Natural killer cell (primary cell): Measurements from ENCODE around the gene CASP1. TPM values are rescaled to one million over a fixed set of nuclear protein-coding genes. Genes with fewer than 3 reads are reported as not detected.
A peak's percentile ranks its signal among the peaks of the same experiment; 100 is the strongest.

ENCODE experiments used
- ATAC-seq, 3 donors: fragments of 150-1000 bp in 2 of 3; fragments of 200-7000 bp in 1 of 3; cut with Tn5 transposase; 1 replicate in 1 of 3; 2 replicates in 2 of 3; pipeline ENCODE4 v1.10.0; 2021; ENCODE audit warnings: mild to moderate bottlenecking in 2 of 3, moderate library complexity in 2 of 3
- DNase-seq, 2 donors: peaks; one replicate each; pipeline versions ENCODE4 v3.0.0 to v3.0.0-alpha.2; 2013 to 2021; ENCODE audit warnings: mixed read lengths in 1 of 2
- H3K27ac ChIP-seq: one replicate; pipeline ENCODE4 v1.5.1; 2013; ENCODE audit warnings: mild to moderate bottlenecking, low read length
- H3K27me3 ChIP-seq: one replicate; pipeline ENCODE4 v1.6.1; 2013; ENCODE audit warnings: low read length; ENCODE audit not compliant: control insufficient read depth, insufficient read depth
- H3K36me3 ChIP-seq: one replicate; pipeline ENCODE4 v1.6.1; 2013; ENCODE audit warnings: low read length; ENCODE audit not compliant: control insufficient read depth, insufficient read depth
- H3K4me1 ChIP-seq: one replicate; pipeline ENCODE4 v1.6.1; 2013; ENCODE audit warnings: low read length; ENCODE audit not compliant: control insufficient read depth, insufficient read depth
- H3K4me3 ChIP-seq: one replicate; pipeline ENCODE4 v1.5.1; 2013; ENCODE audit warnings: low read length
- H3K9me3 ChIP-seq: one replicate; pipeline ENCODE4 v1.6.1; 2013; ENCODE audit warnings: low read length; ENCODE audit not compliant: control insufficient read depth, insufficient read depth
- H3K27ac Mint-ChIP-seq, 2 donors: one replicate each; pipeline ENCODE4 v1.8.0; 2022; ENCODE audit warnings: mild to moderate bottlenecking in 2 of 2, mixed read lengths in 2 of 2, moderate library complexity in 1 of 2
- H3K27me3 Mint-ChIP-seq, 2 donors: one replicate each; pipeline ENCODE4 v1.8.0; 2022; ENCODE audit warnings: low read depth in 2 of 2, mixed read lengths in 2 of 2
- H3K36me3 Mint-ChIP-seq: one replicate; pipeline ENCODE4 v1.8.0; 2022; ENCODE audit warnings: mixed read lengths
- H3K4me1 Mint-ChIP-seq, 2 donors: one replicate each; pipeline ENCODE4 v1.8.0; 2022; ENCODE audit warnings: mixed read lengths in 2 of 2
- H3K4me3 Mint-ChIP-seq: one replicate; pipeline ENCODE4 v1.8.0; 2022; ENCODE audit warnings: mild to moderate bottlenecking, moderate library complexity, mixed read lengths
- H3K9me3 Mint-ChIP-seq, 2 donors: one replicate each; pipeline ENCODE4 v1.8.0; 2022; ENCODE audit warnings: mixed read lengths in 2 of 2
- WGBS: methylation state at CpG from one replicate; pipeline ENCODE4 v1.1.7; 2013; ENCODE audit warnings: missing lambda C conversion rate; ENCODE audit not compliant: insufficient coverage; 5-methylcytosine and 5-hydroxymethylcytosine counted together
- intact Hi-C: fragments of 100-400 bp; cut with micrococcal nuclease; formaldehyde crosslinking; loops from one replicate; pipeline ENCODE4 v1.14.2; 2022
- total RNA-seq, 4 donors: library from RNA; stranded (reverse); fragments of 120-200 nt in 1 of 4; gene quantifications; one replicate each; pipeline versions ENCODE4 v1.2.3 to v1.2.4, GENCODE V29; 2013 to 2022
- TF ChIP-seq, protein P1 (sequence below): fragments of 200-600 bp; IDR thresholded peaks from one replicate; pipeline ENCODE4 v1.8.0; 2022; ENCODE audit warnings: antibody characterized with exemption

The CASP1 gene
- total RNA-seq, 3 donors from 2014 or later (not counting 1 experiment from before 2014, with no cell fraction given), result 89.3 to 117 (median 93.8) TPM

DNA sequence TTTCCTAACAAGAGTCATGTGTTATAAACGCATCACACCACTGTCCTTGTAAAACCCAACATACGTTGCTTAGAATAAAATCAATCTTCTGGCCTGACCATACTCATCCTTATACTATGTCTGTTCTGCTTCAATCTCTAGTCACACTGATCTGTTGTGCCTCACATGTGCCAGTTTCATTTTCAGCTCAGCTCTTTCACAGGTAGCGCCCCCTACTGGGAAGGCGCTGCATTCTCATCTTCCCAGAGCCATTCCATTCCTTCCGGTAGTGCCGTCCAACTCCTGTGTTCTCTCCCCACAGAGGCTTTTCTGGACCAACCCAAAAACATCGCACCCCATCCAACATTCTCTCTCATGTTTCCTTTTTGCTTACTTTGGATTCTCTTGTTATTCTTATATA, 34.1 kb downstream of the CASP1 start:
- H3K27ac Mint-ChIP-seq, result no peak overlapping the region
- no peaks in the 10 kb centered on the region for H3K27me3 ChIP-seq
- no peaks in the 10 kb centered on the region for H3K36me3 ChIP-seq
- ATAC-seq (peak; percentile 83 to 92 (median 89)), DNase-seq (peak; percentile 40 to 77)
- no peak overlapping the region for H3K27ac ChIP-seq
- TF ChIP-seq, protein P1, sequence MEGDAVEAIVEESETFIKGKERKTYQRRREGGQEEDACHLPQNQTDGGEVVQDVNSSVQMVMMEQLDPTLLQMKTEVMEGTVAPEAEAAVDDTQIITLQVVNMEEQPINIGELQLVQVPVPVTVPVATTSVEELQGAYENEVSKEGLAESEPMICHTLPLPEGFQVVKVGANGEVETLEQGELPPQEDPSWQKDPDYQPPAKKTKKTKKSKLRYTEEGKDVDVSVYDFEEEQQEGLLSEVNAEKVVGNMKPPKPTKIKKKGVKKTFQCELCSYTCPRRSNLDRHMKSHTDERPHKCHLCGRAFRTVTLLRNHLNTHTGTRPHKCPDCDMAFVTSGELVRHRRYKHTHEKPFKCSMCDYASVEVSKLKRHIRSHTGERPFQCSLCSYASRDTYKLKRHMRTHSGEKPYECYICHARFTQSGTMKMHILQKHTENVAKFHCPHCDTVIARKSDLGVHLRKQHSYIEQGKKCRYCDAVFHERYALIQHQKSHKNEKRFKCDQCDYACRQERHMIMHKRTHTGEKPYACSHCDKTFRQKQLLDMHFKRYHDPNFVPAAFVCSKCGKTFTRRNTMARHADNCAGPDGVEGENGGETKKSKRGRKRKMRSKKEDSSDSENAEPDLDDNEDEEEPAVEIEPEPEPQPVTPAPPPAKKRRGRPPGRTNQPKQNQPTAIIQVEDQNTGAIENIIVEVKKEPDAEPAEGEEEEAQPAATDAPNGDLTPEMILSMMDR, result peak; percentile 90
- WGBS, result 84% methylated on average over 7 of the region's 7 CpGs
- H3K4me1 Mint-ChIP-seq, result peaks cover 6 to 7% of the 10 kb centered on the region in 2 donors
- no peaks in the 10 kb centered on the region for H3K36me3 Mint-ChIP-seq
- H3K9me3 ChIP-seq, result no peaks in the 10 kb centered on the region
- H3K9me3 Mint-ChIP-seq, result no peaks in the 10 kb centered on the region
- H3K4me3 Mint-ChIP-seq, result no peak overlapping the region
- no peaks in the 10 kb centered on the region for H3K4me1 ChIP-seq
- intact Hi-C loops, result loop anchor here (1.0 to 10.0 kb wide), 5 partner anchors 56 to 1318 kb away; no protein-coding TSS in a partner anchor
- H3K27me3 Mint-ChIP-seq, result no peaks in the 10 kb centered on the region
- no peak overlapping the region for H3K4me3 ChIP-seq

DNA sequence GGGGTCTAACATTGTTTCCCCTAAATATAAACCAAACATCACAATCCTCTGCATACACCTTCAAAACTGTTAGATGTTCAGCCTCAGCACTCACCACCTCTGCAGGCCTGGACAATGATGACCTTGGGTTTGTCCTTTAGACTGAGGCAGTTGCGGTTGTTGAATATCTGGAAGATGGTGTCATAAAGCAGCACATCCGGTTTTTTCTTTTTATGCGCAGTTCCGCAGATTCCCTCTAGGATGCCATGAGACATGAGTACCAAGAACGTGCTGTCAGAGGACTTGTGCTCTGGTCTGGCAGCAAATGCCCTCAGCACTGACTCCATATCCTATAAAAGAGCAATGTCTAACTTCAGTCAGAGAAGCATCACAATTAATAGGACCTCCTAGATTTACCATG, 34.8 kb downstream of the CASP1 start:
- peak in 1 of 2 donors; percentile 40 for DNase-seq
- Mint-ChIP-seq H3K36me3 (no peaks in the 10 kb centered on the region), H3K9me3 (no peaks in the 10 kb centered on the region), H3K4me3 (no peak overlapping the region), H3K27ac (no peak overlapping the region), H3K27me3 (no peaks in the 10 kb centered on the region), H3K4me1 (peaks cover 7% of the 10 kb centered on the region in 2 donors)
- Histone ChIP-seq H3K9me3 (no peaks in the 10 kb centered on the region), H3K4me3 (no peak overlapping the region), H3K27ac (no peak overlapping the region), H3K27me3 (no peaks in the 10 kb centered on the region), H3K36me3 (no peaks in the 10 kb centered on the region), H3K4me1 (no peaks in the 10 kb centered on the region)
- TF ChIP-seq, protein P1, result no peak
- 98% methylated on average over 5 of the region's 5 CpGs for WGBS
- intact Hi-C loops, result loop anchor here (1.0 to 10.0 kb wide), 5 partner anchors 55 to 1318 kb away; no protein-coding TSS in a partner anchor
- peak in 1 of 3 donors; percentile 26 for ATAC-seq

DNA sequence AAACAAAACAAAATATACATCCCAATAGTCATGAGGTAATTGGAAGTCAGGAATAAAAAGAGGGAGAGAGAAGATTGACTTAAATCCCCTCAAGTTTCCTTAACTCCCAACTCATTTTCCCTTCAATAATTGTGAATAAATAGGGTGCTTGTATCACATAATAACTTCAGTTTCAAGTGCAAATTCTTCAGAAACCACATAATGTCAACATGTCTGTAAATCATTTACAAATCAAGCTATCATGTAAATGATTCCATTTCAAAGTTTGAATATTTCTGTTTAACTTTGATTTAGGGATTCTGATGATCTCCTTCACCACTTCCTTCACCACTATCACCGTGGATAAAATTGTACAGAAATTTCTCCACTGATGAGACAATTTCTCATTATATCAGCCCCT, 35.2 kb downstream of the CASP1 start:
- TF ChIP-seq, protein P1, result no peak
- H3K27ac Mint-ChIP-seq, result no peak overlapping the region
- H3K9me3 Mint-ChIP-seq, result no peaks in the 10 kb centered on the region
- Histone ChIP-seq H3K27me3 (no peaks in the 10 kb centered on the region), H3K27ac (no peak overlapping the region), H3K4me3 (no peak overlapping the region), H3K36me3 (no peaks in the 10 kb centered on the region), H3K4me1 (no peaks in the 10 kb centered on the region), H3K9me3 (no peaks in the 10 kb centered on the region)
- H3K4me1 Mint-ChIP-seq, result peaks cover 7 to 11% of the 10 kb centered on the region in 2 donors
- DNase-seq (no peak), ATAC-seq (no peak)
- intact Hi-C loops, result loop anchor here (1.0 to 10.0 kb wide), 5 partner anchors 55 to 1317 kb away; no protein-coding TSS in a partner anchor
- H3K36me3 Mint-ChIP-seq, result no peaks in the 10 kb centered on the region
- WGBS, result no CpG with 5 or more reads among the region's 1 CpG
- H3K27me3 Mint-ChIP-seq, result no peaks in the 10 kb centered on the region
- no peak overlapping the region for H3K4me3 Mint-ChIP-seq

DNA sequence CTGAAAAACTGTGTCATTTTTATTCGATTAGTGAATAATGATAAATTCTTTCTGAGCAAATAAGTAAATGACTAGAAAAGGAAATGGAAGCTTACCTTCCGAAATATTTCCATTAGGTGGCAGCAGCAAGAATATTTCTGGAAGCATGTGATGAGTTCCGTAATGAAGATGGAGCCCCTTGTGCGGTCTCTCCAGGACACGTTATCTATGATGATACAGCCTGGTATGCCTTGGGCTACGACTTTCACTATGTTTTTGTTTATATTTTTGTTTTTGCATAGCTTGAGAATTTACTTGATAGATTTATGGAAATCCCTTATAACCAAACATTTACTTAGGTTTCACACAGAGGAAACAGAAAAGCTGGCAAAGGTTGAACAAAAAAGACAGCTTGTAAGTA, 37.7 kb downstream of the CASP1 start:
- Histone ChIP-seq H3K27ac (no peak overlapping the region), H3K36me3 (no peaks in the 10 kb centered on the region), H3K27me3 (no peaks in the 10 kb centered on the region), H3K9me3 (no peaks in the 10 kb centered on the region), H3K4me1 (no peaks in the 10 kb centered on the region), H3K4me3 (no peak overlapping the region)
- TF ChIP-seq, protein P1, result no peak
- 93% methylated on average over 5 of the region's 6 CpGs for WGBS
- intact Hi-C loops, result no loop called here
- Mint-ChIP-seq H3K4me3 (no peak overlapping the region), H3K27ac (no peak overlapping the region), H3K9me3 (no peaks in the 10 kb centered on the region), H3K27me3 (no peaks in the 10 kb centered on the region), H3K36me3 (no peaks in the 10 kb centered on the region), H3K4me1 (peaks cover 7 to 19% of the 10 kb centered on the region in 2 donors)
- DNase-seq (no peak), ATAC-seq (no peak)
